WERI-Rb-1 (cell line): Measurements from ENCODE around the gene CD79B.

ENCODE experiments used
- DNase-seq: peaks from one replicate; pipeline ENCODE4 v3.0.0-alpha.2; 2020
- H3K27ac ChIP-seq: fragments of 250-450 bp; sonication (Bioruptor Pico); 2 replicates; pipeline ENCODE4 v1.5.1; 2020; ENCODE audit warnings: mild to moderate bottlenecking, moderate library complexity
- H3K27me3 ChIP-seq: fragments of 250-450 bp; sonication (Bioruptor Pico); 2 replicates; pipeline ENCODE4 v1.5.1; 2021; ENCODE audit warnings: mild to moderate bottlenecking, low read depth, moderate library complexity; ENCODE audit not compliant: insufficient read depth, severe bottlenecking
- H3K36me3 ChIP-seq: fragments of 250-450 bp; sonication (Bioruptor Pico); 2 replicates; pipeline ENCODE4 v1.5.1; 2020; ENCODE audit warnings: mild to moderate bottlenecking, moderate library complexity
- H3K4me3 ChIP-seq: 2 replicates; pipeline ENCODE4 v1.5.1; 2011; ENCODE audit warnings: low read depth, mild to moderate bottlenecking, control low read depth, low read length
- H3K9me3 ChIP-seq: fragments of 250-450 bp; sonication (Bioruptor Pico); 2 replicates; pipeline ENCODE4 v1.5.1; 2021; ENCODE audit warnings: mild to moderate bottlenecking, moderate library complexity; ENCODE audit not compliant: severe bottlenecking
- TF ChIP-seq, protein P1 (sequence below): IDR thresholded peaks from 2 replicates; pipeline ENCODE4 v1.5.1; 2011; ENCODE audit warnings: low read depth, mild to moderate bottlenecking, control low read depth, inconsistent platforms, low read length

The CD79B gene

DNA sequence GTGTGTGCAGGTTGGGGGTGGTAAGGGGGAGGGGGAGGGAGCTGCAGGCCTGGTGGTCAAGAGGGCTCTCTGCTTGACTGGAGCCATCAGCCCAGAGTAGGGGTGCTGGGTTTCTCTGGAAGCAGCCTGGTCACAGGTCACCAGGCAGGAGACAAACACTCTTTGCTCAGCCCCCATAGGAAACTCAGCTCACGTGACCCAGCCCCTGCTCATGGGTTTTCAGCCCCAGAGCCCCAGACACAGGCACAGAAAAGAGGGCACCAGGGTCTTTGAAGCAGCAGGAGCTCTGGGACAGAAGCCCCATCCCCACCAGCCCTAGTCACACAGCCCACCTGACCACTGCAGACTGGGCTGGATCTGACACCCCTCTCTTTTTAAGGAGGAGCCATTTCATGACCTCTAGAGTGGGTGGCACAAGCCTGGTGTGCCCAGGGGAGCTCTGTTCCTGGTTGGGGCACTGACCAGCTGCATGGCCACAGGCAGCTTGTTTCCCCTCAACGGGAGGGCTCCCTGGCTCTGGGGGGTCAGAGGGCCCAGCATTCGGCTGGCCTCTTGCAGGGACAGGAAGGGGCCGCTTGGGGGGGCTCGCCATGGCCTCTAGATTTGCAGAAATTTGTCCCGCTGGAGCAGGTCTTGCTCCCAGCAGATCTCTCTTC is 13.8 kb upstream of the CD79B start:
- no peaks in the 10 kb centered on the region for H3K27me3 ChIP-seq
- no peak for DNase-seq
- TF ChIP-seq, protein P1, sequence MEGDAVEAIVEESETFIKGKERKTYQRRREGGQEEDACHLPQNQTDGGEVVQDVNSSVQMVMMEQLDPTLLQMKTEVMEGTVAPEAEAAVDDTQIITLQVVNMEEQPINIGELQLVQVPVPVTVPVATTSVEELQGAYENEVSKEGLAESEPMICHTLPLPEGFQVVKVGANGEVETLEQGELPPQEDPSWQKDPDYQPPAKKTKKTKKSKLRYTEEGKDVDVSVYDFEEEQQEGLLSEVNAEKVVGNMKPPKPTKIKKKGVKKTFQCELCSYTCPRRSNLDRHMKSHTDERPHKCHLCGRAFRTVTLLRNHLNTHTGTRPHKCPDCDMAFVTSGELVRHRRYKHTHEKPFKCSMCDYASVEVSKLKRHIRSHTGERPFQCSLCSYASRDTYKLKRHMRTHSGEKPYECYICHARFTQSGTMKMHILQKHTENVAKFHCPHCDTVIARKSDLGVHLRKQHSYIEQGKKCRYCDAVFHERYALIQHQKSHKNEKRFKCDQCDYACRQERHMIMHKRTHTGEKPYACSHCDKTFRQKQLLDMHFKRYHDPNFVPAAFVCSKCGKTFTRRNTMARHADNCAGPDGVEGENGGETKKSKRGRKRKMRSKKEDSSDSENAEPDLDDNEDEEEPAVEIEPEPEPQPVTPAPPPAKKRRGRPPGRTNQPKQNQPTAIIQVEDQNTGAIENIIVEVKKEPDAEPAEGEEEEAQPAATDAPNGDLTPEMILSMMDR, result no peak
- no peak overlapping the region for H3K27ac ChIP-seq
- no peaks in the 10 kb centered on the region for H3K36me3 ChIP-seq
- H3K9me3 ChIP-seq, result no peaks in the 10 kb centered on the region
- no peak overlapping the region for H3K4me3 ChIP-seq

DNA sequence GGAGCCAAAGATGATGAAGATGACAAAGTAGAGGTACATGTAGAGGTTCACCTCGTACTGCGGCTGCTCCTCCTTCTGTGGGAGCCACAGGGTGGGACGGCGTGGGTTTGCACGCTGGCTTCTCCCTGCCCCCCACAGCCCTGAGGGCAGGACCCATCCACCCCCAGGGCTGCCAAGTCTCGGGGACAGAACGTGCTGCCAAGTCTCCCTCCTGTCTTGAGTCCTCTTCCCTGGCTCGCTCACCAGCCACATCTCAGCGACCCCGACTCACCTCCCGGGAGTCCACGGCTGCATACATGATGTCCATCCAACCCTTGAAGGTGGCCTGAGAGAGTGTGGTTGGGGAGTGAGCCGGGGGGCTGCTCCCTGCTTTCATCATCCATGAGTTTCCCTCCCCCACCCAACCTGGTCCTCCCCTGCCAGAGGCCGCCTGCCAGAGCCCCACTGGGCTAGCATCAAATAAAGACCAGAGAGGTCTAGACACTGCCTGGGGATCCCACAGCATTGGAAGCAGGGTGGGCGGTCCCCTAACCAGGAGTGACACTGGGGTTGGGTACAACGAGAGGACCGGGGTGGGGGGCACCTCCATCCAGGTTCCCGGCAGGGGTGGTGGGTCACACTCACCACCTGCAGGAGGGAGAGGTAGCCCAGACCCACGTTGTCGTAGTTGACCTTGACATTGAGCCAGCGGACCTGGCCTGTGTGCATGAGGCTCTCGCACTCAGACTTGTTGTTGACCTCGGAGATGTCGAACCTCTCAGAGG is 12.8 kb upstream of the CD79B start:
- TF ChIP-seq, protein P1, result no peak
- Histone ChIP-seq H3K27ac (no peak overlapping the region), H3K27me3 (no peaks in the 10 kb centered on the region), H3K36me3 (no peaks in the 10 kb centered on the region), H3K4me3 (no peak overlapping the region), H3K9me3 (no peaks in the 10 kb centered on the region)
- DNase-seq, result no peak

DNA sequence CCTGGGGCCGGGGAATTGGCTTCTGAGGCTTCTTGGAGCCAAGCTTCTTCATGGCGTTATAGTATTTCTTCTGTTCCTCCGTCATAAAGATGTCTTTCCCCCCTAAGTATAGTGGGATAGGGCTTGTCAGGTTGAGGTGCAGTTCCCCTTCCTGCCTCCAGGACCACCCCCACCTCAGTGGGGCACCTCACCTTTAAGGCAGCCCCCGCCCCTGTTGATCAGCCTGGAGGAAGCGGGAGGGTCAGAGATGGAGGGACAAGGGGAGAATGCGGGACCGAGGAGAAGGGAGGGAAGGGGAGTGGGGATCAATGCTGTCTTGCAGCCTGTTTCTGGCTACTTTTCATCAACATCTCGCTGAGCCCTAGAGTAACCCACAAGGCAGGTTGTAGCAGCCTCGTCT is 11.6 kb upstream of the CD79B start:
- Histone ChIP-seq H3K27ac (no peak overlapping the region), H3K4me3 (no peak overlapping the region), H3K36me3 (no peaks in the 10 kb centered on the region), H3K9me3 (no peaks in the 10 kb centered on the region), H3K27me3 (no peaks in the 10 kb centered on the region)
- TF ChIP-seq, protein P1, result peak; percentile 11; the same call in 1 of the 2 replicates
- no peak for DNase-seq

GRCh38 chr17:63942309-63942985 is 10.3 kb upstream of the CD79B start:
- no peak overlapping the region for H3K4me3 ChIP-seq
- no peak overlapping the region for H3K27ac ChIP-seq
- TF ChIP-seq, protein P1, result no peak
- no peak for DNase-seq
- H3K36me3 ChIP-seq, result no peaks in the 10 kb centered on the region
- no peaks in the 10 kb centered on the region for H3K27me3 ChIP-seq
- H3K9me3 ChIP-seq, result no peaks in the 10 kb centered on the region

- no peaks in the 10 kb centered on the region for H3K36me3 ChIP-seq
- H3K9me3 ChIP-seq, result no peaks in the 10 kb centered on the region
- no peak overlapping the region for H3K27ac ChIP-seq
- H3K4me3 ChIP-seq, result no peak overlapping the region
- no peak for DNase-seq
- TF ChIP-seq, protein P1, result no peak
- H3K27me3 ChIP-seq, result no peaks in the 10 kb centered on the region
These were observed 9.6 kb upstream of the CD79B start for GRCh38 chr17:63941751-63942150.
